Brain pericyte (primary cell): ENCODE results near the gene DPYD.

Experiments
- DNase-seq: peaks from one replicate; pipeline ENCODE4 v3.0.0-alpha.2; 2012; ENCODE audit warnings: low read depth, low spot score

DPYD gene

GRCh38 chr1:97906567-97907241 lies 14.1 kb downstream of the DPYD start:
- DNase-seq: no peak

DNA sequence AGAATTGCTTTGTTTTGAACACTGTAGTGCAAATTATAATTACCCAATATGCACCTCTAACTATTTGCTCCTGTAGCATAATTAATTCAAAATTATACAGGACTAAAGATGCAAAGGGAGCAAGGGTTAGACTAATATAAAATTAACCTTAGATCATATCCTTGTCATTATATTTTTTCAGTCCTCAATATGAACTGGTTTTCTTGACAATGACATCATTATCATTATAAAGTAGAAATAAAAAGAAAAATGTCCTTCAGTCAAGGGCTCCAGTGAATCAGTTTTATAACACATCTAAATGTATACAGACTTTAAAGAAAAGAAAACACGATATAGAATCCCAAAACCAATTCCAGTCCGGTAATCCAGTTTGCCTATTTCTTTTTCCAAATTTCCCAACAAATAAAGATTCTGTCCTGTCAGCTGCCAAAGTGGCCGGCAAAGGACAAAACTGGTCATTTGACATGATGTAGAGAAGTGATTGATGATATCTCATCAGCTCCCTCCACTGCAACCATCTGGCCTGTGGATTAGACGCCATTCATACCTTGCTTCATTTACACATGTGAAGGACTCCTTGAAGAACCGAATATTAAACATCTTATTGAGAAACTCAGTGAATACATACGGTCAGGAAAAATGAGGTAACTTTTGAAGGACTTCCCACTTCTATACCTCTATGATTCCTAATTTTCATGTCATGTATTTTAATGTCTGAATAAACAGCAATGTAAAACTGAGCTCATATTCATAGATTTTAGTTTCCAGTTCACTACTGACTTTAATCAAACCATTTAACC lies 15.5 kb downstream of the DPYD start:
- no peak for DNase-seq

DNA sequence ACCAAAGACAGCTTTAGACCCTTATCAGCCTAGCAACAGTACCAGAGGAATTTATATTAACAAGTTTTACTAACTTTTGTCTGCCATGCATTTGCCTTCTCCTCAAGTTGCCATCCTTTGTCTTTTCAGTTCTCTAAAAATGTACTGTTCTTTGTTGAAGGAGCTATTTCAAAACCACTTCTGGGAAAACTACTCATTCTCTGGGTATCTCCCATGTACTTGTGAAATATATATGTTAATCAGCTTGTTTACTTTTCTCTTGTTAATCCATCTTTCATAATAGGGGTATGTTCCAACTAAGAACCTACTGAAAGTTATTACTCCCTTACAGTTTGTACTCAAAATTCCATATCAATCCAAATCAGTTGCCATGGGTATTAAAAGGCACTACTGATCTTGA lies 16.3 kb downstream of the DPYD start:
- DNase-seq: no peak

- DNase-seq: no peak
These were observed 17.2 kb downstream of the DPYD start for GRCh38 chr1:97903626-97904025.

GRCh38 chr1:97902067-97902466 lies 18.8 kb downstream of the DPYD start:
- no peak for DNase-seq

DNA sequence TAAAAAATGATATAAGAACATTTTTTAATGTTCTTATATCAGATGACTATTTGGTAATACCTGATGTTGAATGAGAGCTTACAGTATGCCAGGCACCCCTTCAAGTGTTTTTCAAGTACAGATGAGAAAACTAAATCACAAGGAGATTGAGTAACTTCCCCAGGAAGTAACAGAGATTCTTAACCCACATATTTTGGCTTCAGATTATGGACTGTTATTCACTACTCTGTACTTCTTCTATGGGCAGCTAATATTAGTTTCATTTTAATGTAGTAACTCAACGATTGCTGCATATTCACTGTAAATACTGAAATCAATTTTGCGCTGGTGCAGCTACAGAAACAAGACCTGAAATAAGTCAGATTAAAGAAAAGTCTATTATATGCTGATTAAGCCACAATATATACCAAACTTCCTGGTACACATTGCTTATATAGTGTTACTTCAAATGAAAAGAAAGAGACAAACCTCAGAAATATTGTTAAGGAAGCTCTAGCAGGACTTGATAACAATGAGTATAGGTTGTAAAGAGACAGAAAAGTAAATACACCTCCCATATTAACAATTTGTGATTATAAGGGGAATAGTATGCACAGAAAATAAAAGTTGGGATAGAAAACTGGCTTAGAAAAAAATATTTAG lies 19.7 kb downstream of the DPYD start:
- no peak for DNase-seq

GRCh38 chr1:97898948-97899347 lies 21.9 kb downstream of the DPYD start:
- no peak for DNase-seq

DNA sequence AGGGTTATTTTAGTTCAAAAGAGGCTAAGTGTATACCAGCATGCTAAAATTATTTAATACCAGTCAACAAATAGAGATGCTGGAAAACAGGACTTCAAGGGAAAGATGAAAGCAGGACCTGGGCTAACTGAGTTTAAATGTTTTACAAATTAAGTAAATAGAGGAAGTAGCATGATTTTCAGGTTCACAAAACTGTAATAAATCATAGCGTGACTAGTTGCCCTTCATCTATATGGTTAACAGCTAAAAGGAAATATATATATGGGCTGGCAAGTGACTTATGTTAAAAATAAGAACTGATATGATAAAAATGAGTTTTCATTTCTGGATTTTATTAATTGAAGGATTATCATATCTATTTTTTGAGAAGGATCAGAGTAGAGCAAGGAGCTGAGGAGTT lies 25.6 kb downstream of the DPYD start:
- DNase-seq: no peak

DNA sequence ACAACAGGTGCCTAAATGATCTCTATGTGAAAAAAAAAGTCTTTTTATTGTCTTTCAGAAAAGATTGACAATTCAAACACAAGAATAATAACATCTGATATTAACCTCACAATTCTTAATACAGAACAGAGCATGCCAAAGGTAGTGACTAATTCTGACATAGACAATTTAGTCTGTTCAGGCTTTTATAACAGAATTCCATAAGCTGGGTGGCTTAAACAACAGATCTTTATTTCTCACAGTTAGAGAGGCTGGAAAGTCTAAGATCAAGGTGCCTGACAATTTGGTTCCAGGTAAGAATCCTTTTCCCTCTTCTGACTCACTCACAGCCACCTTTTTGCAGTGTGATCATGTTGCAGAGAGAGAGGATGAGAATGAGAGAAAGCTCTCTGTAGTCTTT lies 27.0 kb downstream of the DPYD start:
- DNase-seq: no peak

GRCh38 chr1:97886199-97886598 lies 34.6 kb downstream of the DPYD start:
- no peak for DNase-seq

DNA sequence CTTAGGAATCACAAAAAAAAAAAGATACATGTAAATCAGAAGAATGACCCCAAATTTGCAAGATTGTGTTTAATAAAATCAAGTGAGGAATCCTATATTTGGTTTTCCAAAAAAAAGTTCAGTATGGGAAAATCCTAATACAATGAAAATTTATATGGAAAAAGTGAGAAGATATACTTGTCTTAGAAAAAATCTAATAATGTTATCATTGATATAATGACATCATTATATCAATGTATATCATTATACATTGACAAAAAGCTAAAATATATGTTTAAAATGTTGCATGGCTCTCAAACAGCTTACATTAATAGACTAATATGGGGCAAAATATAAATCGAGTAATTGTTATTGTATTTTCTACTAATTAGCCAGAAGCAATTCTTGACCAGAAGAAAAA lies 37.0 kb downstream of the DPYD start:
- no peak for DNase-seq

- no peak for DNase-seq
These were observed 43.5 kb downstream of the DPYD start for GRCh38 chr1:97877307-97877706.

- DNase-seq: no peak
These were observed 44.8 kb downstream of the DPYD start for GRCh38 chr1:97875996-97876395.

- no peak for DNase-seq
These were observed 50.2 kb downstream of the DPYD start for GRCh38 chr1:97870589-97870988.

DNA sequence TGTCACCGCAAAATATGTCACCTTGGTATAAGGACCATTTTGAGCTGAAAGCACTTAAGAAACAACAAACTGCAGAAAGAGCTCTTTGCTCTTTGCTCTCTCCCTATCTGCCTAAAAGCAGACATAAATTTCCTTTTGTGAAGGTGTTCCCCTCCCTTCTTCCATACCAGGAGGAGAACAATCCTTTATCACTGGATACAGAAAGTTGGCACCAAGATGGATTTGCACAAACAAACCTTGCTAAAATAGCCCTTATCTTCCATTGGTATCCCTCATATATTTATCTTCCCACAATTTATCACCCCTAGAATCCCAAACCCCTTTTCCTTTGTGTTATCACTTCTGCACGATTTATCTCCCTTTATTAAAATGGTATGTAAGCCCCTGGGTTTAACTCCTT lies 51.4 kb downstream of the DPYD start:
- no peak for DNase-seq

DNA sequence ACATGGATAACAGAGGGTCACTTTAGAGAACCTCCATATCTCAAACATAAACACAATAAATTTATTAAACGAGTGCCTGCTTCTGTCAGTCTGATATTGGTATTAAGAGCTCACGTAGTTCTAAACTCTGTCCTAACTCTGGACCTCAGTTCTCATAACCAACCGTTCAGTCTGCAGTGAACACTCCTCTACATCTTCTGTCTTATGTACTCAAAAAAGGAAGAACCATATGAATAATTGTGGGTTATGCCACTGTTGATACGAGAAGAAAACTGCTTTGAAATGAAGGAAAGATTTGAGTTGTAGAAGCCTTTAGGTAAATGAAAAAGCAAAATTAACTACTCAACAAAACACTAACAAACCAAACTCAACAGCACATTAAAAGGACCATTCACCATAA lies 53.7 kb downstream of the DPYD start:
- DNase-seq: no peak

GRCh38 chr1:97864615-97865014 lies 56.2 kb downstream of the DPYD start:
- no peak for DNase-seq

- no peak for DNase-seq
These were observed 67.6 kb downstream of the DPYD start for GRCh38 chr1:97853221-97853620.

DNA sequence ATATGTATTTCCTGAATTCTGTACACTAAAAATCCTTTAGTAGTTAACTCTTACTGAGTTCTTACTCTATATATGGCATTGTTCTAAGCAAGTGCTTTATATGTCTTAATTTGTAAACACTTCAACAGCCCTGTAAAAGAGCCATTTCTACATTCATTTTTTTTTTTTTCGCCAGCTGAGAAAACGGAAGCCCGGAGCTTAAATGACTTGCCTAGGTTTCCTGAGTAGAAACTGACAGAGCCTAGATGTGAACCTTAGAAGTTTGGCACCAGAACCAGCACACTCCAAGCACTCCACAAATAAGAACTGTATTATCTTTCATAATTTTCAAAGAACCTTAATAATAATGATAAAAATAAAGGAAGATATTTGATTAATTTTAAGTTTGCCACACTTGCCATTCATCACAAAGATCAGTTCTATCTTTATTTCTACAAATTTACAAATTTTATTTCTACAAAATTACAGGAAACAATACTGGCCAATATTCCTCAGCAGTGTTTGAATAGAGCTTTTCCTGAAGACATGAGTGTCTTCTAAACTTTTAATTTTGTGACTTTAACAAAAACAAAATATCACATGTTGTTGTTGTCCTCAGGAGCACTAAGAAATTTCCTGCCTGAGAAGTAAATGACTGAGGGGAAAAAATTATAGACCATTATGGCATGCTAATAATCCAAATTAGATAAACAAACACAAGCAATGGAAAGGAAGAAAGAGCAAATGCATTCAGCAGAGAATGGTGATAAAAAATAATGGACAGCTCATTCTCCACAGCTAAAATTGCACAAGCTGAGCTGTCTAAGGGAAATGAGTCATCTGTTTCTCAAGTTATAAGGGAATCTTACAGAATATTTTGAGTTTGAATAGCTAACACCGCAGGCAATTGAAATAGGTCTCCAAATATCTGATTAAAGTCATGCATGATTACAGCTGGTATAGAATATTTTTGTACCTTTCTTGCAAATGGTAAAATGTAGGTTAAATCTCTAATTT lies 71.2 kb downstream of the DPYD start:
- DNase-seq: no peak

- DNase-seq: no peak
These were observed 75.0 kb downstream of the DPYD start for GRCh38 chr1:97845805-97846204.

DNA sequence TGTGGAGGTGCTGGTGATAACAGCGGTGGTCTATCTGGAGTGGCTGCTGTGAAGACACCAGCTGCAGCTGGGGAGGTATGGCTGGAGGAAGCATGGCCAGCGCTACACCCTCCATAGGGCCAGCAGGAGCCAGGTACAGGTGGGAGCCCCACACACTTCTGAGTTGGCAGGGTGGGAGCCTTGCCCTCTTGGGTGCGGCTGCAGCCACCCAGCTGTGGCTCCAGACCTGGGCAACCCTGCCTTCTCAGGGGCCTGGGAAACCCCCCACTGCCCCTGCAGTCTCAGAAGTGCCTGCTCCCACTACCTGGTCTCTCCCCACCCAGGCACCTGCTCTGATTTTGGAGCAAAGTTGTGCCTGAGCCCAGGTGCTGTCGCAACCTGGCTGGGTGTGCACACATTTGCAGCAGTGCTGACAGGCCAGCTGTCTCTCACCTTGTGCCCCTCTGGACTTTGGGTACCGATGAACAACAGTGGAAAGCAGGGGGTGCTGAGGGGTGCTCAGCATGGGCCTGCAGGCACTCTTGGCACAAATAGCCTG lies 76.2 kb downstream of the DPYD start:
- no peak for DNase-seq
